ENCODE results near the gene GALNT12. TPM values are rescaled to one million over a fixed set of nuclear protein-coding genes. Genes with fewer than 3 reads are reported as not detected.

GALNT12 gene
- total RNA-seq, 1 donor from 2014 or later = 0.55 TPM

DNA sequence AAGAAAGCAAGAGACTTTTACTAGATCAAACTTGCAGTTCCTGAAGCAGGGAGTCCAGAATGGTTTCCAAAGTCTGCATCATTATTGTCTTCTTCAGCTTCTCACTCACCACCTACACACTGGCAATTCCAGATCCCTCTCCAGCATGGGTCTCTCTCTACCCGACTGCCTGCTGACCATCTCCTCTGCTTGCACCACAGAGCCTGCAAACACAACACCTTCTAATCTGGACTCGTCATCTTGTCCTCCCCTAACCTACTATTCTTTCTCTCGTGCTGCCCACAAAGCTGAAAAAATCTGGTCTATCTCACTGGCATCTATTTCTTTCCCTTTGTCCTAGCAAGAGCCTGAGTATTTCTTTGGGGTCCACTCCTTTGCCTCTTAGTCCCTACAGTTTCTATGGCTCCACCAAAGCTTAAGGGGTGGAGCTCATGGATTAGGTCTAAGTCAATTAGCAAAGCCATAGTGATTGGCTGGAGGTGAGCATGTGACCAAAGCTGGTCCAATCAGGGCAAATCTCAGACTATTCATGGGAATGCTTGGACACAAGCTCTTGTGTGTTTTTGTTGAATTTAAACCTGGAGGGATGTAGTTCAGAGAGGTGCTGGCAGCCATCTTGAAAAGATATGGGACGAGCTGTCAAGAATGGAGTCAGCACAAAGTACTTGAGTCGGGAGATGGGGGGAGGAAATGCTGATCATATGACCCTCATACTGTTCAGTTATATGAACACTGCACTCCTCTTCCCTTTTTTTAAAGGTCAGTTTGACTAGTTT, 63.5 kb downstream of the GALNT12 start:
- Mint-ChIP-seq H3K27me3 (ENCODE audit: low read depth) (peaks cover 16% of the 10 kb centered on the region), H3K4me1 (ENCODE audit: low read depth) (peaks cover 32% of the 10 kb centered on the region), H3K9me3 (ENCODE audit: low read depth) (peaks cover 4% of the 10 kb centered on the region), H3K36me3 (ENCODE audit: low read depth) (no peaks in the 10 kb centered on the region), H3K27ac (ENCODE audit: unreplicated experiment) (no peak overlapping the region), H3K4me3 (ENCODE audit: unreplicated experiment) (no peak overlapping the region)
- TF ChIP-seq, protein P1, sequence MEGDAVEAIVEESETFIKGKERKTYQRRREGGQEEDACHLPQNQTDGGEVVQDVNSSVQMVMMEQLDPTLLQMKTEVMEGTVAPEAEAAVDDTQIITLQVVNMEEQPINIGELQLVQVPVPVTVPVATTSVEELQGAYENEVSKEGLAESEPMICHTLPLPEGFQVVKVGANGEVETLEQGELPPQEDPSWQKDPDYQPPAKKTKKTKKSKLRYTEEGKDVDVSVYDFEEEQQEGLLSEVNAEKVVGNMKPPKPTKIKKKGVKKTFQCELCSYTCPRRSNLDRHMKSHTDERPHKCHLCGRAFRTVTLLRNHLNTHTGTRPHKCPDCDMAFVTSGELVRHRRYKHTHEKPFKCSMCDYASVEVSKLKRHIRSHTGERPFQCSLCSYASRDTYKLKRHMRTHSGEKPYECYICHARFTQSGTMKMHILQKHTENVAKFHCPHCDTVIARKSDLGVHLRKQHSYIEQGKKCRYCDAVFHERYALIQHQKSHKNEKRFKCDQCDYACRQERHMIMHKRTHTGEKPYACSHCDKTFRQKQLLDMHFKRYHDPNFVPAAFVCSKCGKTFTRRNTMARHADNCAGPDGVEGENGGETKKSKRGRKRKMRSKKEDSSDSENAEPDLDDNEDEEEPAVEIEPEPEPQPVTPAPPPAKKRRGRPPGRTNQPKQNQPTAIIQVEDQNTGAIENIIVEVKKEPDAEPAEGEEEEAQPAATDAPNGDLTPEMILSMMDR (IDR thresholded peaks at IDR 0.05) = no peak
- DNase-seq (ENCODE audit: low spot score) = no peak

DNA sequence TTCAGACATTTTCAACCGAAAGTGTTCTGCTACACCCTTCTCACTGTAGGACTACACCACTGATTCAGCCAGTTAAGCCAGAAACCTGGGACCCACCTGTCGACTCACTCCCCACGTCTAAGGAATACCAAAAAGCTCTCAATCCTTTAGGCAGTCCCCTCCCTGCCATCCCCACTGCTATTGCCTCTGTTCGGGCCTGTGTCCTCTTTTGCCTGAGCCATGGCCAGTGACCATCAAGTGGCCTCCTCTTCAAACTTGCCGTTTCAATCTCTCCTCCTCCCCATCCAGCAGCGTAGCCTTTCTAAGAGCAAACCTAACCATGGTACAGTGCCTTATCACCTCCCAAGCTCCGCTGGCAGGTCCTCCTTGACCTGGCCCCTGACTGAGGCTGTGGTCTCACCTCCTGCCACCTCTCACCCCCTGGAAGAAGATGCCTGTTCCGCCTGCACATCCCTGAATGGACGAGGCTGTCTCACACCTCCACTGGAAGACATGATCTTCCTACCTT, 64.1 kb downstream of the GALNT12 start:
- Mint-ChIP-seq H3K9me3 (ENCODE audit: low read depth) (peaks cover 4% of the 10 kb centered on the region), H3K36me3 (ENCODE audit: low read depth) (no peaks in the 10 kb centered on the region), H3K4me3 (ENCODE audit: unreplicated experiment) (no peak overlapping the region), H3K27ac (ENCODE audit: unreplicated experiment) (no peak overlapping the region), H3K4me1 (ENCODE audit: low read depth) (peaks cover 27% of the 10 kb centered on the region), H3K27me3 (ENCODE audit: low read depth) (peaks cover 18% of the 10 kb centered on the region)
- TF ChIP-seq, protein P1 (IDR thresholded peaks at IDR 0.05) = no peak
- no peak for DNase-seq (ENCODE audit: low spot score)

DNA sequence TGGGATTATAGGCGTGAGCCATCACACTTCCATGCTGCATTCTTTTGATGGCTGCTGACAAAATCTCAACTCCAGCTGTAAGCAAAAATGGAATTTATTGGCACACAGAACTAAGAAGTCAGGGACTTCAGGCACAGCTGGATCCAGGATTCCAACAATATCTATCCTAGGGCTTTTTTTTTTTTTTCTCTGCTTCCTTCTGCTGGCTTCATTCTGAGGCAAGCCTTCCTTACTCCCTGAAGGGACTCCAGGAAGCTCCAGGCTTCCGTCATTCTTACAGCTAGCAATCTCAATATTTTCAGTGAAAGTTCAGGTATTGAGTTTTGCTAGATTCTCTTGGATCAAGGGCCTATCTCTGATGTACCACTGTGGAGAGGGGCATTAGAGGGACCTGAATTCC, 66.1 kb downstream of the GALNT12 start:
- peaks cover 11% of the 10 kb centered on the region for H3K4me1 Mint-ChIP-seq (ENCODE audit: low read depth)
- H3K36me3 Mint-ChIP-seq (ENCODE audit: low read depth) = no peaks in the 10 kb centered on the region
- H3K4me3 Mint-ChIP-seq (ENCODE audit: unreplicated experiment) = no peak overlapping the region
- H3K27me3 Mint-ChIP-seq (ENCODE audit: low read depth) = peaks cover 28% of the 10 kb centered on the region
- H3K9me3 Mint-ChIP-seq (ENCODE audit: low read depth) = peaks cover 4% of the 10 kb centered on the region
- no peak for DNase-seq (ENCODE audit: low spot score)
- no peak overlapping the region for H3K27ac Mint-ChIP-seq (ENCODE audit: unreplicated experiment)
- TF ChIP-seq, protein P1 (IDR thresholded peaks at IDR 0.05) = no peak

DNA sequence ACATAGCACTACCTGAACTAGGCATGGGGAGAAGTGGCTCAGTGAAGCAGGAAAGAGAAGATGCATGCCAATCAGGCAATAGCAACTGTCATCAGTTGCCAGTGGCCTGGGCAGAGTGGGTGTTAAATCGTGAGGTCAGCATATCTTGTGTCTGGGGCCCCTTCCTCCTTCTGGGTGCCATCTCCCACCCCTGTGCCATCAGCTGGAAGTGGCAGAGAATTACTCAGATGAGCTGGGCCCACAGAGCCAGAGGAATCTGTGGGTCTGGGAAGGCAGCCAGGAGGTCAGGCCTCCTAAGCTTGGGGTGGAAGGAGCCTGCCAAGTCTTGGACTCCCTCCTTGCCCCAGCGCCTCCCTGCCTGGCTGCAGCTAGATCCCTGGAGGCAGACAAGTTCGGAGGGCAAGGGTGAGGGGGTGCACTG, 66.5 kb downstream of the GALNT12 start:
- TF ChIP-seq, protein P1 (IDR thresholded peaks at IDR 0.05) = no peak
- peaks cover 4% of the 10 kb centered on the region for H3K9me3 Mint-ChIP-seq (ENCODE audit: low read depth)
- no peak overlapping the region for H3K4me3 Mint-ChIP-seq (ENCODE audit: unreplicated experiment)
- DNase-seq (ENCODE audit: low spot score) = no peak
- H3K36me3 Mint-ChIP-seq (ENCODE audit: low read depth) = no peaks in the 10 kb centered on the region
- peaks cover 11% of the 10 kb centered on the region for H3K4me1 Mint-ChIP-seq (ENCODE audit: low read depth)
- no peak overlapping the region for H3K27ac Mint-ChIP-seq (ENCODE audit: unreplicated experiment)
- H3K27me3 Mint-ChIP-seq (ENCODE audit: low read depth) = peaks cover 32% of the 10 kb centered on the region

DNA sequence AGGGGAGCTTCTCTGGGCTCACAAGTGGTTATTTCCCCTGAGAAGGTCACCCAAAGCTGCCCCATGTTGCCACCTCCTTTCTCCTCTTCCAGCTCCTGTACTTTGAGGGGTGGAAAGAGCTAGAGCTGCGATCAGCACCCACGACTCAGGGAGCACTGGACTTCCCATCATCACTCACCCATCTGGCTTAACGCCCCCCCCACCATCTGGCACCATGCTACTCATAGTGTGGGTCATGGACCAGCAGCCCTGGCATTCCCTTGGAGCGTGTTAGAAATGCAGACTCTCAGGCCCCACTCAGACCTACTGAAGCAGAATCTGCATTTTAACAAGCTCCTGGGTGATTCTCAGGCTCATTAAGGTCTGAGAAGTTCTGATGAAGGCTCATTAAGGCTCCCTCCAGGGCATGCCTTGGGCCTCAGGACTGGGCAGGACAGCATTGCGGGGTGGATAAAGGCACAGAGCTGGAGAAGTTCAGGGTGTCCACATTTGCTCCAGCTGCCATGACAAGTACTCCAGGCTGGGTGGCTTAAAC, 67.3 kb downstream of the GALNT12 start:
- no peak overlapping the region for H3K4me3 Mint-ChIP-seq (ENCODE audit: unreplicated experiment)
- no peak for DNase-seq (ENCODE audit: low spot score)
- no peak overlapping the region for H3K27ac Mint-ChIP-seq (ENCODE audit: unreplicated experiment)
- H3K27me3 Mint-ChIP-seq (ENCODE audit: low read depth) = peaks cover 37% of the 10 kb centered on the region
- H3K36me3 Mint-ChIP-seq (ENCODE audit: low read depth) = no peaks in the 10 kb centered on the region
- TF ChIP-seq, protein P1 (IDR thresholded peaks at IDR 0.05) = no peak
- H3K4me1 Mint-ChIP-seq (ENCODE audit: low read depth) = peaks cover 12% of the 10 kb centered on the region
- H3K9me3 Mint-ChIP-seq (ENCODE audit: low read depth) = no peaks in the 10 kb centered on the region

All from chondrocyte (in vitro differentiated cells).